ENCODE measurements around the gene TOR2A. TPM values are rescaled to one million over a fixed set of nuclear protein-coding genes. Genes with fewer than 3 reads are reported as not detected.
A peak's percentile ranks its signal among the peaks of the same experiment; 100 is the strongest.

The TOR2A gene
- total and polyA plus RNA-seq, 2 donors from 2014 or later, result 12.7 to 14.5 TPM

DNA sequence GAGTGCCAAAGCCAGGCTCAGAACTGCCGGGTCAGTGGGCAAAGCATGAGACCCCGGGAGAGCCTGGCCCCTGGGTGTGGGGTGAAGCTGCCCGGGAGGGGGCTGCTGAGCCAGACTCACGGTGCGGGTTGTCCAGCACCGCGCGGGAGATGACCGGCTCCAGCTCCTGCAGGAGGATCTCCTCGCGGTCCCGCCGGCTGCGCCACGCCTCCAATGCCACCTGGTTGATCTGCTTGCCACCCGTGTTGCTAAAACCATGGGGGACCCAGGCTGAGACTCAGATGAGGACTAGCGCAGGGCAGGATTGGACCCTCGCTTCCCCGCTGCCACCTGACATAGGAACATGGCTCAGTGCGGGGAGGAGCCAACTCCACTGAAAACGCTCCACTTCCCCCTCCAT is 2.6 kb downstream of the TOR2A start:
- FAIRE-seq (no peak), DNase-seq (peak in 1 of 5 donors; percentile 38)
- Histone ChIP-seq H3K9ac (ENCODE audit: low read length in 3 of 3) (no peak overlapping the region), H3K4me1 (ENCODE audit: control insufficient read depth in 2 of 3, insufficient read depth in 2 of 3, low read depth in 1 of 3, low read length in 3 of 3) (peaks cover 0 to 10% (median 7%) of the 10 kb centered on the region in 3 donors), H3K9me3 (ENCODE audit: control insufficient read depth in 2 of 3, insufficient read depth in 1 of 3, low read length in 3 of 3) (no peaks in the 10 kb centered on the region), H3K27me3 (ENCODE audit: control insufficient read depth, insufficient read depth, low read length) (no peaks in the 10 kb centered on the region), H3K4me3 (ENCODE audit: low read length in 3 of 3) (no peak overlapping the region), H3K27ac (ENCODE audit: low read depth in 2 of 2, low read length in 2 of 2) (no peak overlapping the region), H3K36me3 (ENCODE audit: control insufficient read depth in 2 of 3, insufficient read depth in 3 of 3, low read length in 3 of 3) (no peaks in the 10 kb centered on the region)
- TF ChIP-seq, protein P1, sequence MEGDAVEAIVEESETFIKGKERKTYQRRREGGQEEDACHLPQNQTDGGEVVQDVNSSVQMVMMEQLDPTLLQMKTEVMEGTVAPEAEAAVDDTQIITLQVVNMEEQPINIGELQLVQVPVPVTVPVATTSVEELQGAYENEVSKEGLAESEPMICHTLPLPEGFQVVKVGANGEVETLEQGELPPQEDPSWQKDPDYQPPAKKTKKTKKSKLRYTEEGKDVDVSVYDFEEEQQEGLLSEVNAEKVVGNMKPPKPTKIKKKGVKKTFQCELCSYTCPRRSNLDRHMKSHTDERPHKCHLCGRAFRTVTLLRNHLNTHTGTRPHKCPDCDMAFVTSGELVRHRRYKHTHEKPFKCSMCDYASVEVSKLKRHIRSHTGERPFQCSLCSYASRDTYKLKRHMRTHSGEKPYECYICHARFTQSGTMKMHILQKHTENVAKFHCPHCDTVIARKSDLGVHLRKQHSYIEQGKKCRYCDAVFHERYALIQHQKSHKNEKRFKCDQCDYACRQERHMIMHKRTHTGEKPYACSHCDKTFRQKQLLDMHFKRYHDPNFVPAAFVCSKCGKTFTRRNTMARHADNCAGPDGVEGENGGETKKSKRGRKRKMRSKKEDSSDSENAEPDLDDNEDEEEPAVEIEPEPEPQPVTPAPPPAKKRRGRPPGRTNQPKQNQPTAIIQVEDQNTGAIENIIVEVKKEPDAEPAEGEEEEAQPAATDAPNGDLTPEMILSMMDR (IDR thresholded peaks at IDR 0.05; ENCODE audit: borderline replicate concordance, extremely low read depth, insufficient read depth), result no peak
- intact Hi-C loops (cut with DNase I), result no loop called here

DNA sequence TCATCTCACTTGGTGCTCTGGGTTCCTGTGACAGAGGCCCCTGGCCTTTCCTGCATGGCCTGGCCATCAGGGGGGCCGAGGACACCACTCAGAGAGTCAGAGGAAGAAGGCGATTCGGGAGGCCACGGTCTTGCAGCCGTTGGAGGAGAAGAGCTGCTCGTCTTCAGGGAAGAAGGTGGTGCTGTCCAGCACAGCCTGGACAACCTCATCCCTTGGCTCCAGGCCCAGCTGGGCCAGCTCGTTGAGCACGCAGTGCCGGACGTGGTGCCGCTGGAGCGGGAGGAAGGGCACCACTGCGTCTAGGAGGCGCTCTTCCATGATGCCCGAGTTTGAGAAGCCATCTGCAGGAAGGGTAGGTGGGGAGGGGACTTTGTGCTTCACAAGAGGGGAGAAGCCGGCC is 3.2 kb downstream of the TOR2A start:
- H3K9ac ChIP-seq (ENCODE audit: low read length in 3 of 3), result no peak overlapping the region
- intact Hi-C loops (cut with DNase I), result no loop called here
- no peaks in the 10 kb centered on the region for H3K9me3 ChIP-seq (ENCODE audit: control insufficient read depth in 2 of 3, insufficient read depth in 1 of 3, low read length in 3 of 3)
- no peaks in the 10 kb centered on the region for H3K36me3 ChIP-seq (ENCODE audit: control insufficient read depth in 2 of 3, insufficient read depth in 3 of 3, low read length in 3 of 3)
- peaks cover 0 to 10% (median 7%) of the 10 kb centered on the region in 3 donors for H3K4me1 ChIP-seq (ENCODE audit: control insufficient read depth in 2 of 3, insufficient read depth in 2 of 3, low read depth in 1 of 3, low read length in 3 of 3)
- no peaks in the 10 kb centered on the region for H3K27me3 ChIP-seq (ENCODE audit: control insufficient read depth, insufficient read depth, low read length)
- no peak overlapping the region for H3K4me3 ChIP-seq (ENCODE audit: low read length in 3 of 3)
- FAIRE-seq (no peak), DNase-seq (no peak)
- TF ChIP-seq, protein P1 (IDR thresholded peaks at IDR 0.05; ENCODE audit: borderline replicate concordance, extremely low read depth, insufficient read depth), result no peak
- no peak overlapping the region for H3K27ac ChIP-seq (ENCODE audit: low read depth in 2 of 2, low read length in 2 of 2)

GRCh38 chr9:127730799-127731410 is 4.2 kb downstream of the TOR2A start:
- H3K9me3 ChIP-seq (ENCODE audit: control insufficient read depth in 2 of 3, insufficient read depth in 1 of 3, low read length in 3 of 3), result no peaks in the 10 kb centered on the region
- intact Hi-C loops (cut with DNase I), result no loop called here
- no peak for FAIRE-seq

More at GRCh38 chr9:127730799-127731410, 4.2 kb downstream of the TOR2A start:
- peak in 1 of 5 donors; percentile 70 for DNase-seq
- TF ChIP-seq, protein P1 (IDR thresholded peaks at IDR 0.05; ENCODE audit: borderline replicate concordance, extremely low read depth, insufficient read depth), result no peak
- no peak overlapping the region for H3K4me3 ChIP-seq (ENCODE audit: low read length in 3 of 3)
- peaks cover 0 to 10% (median 7%) of the 10 kb centered on the region in 3 donors for H3K4me1 ChIP-seq (ENCODE audit: control insufficient read depth in 2 of 3, insufficient read depth in 2 of 3, low read depth in 1 of 3, low read length in 3 of 3)
- no peaks in the 10 kb centered on the region for H3K27me3 ChIP-seq (ENCODE audit: control insufficient read depth, insufficient read depth, low read length)
- no peaks in the 10 kb centered on the region for H3K36me3 ChIP-seq (ENCODE audit: control insufficient read depth in 2 of 3, insufficient read depth in 3 of 3, low read length in 3 of 3)
- H3K9ac ChIP-seq (ENCODE audit: low read length in 3 of 3), result no peak overlapping the region
- no peak overlapping the region for H3K27ac ChIP-seq (ENCODE audit: low read depth in 2 of 2, low read length in 2 of 2)
